ENCODE measurements around the gene CBX8.

The CBX8 gene

DNA sequence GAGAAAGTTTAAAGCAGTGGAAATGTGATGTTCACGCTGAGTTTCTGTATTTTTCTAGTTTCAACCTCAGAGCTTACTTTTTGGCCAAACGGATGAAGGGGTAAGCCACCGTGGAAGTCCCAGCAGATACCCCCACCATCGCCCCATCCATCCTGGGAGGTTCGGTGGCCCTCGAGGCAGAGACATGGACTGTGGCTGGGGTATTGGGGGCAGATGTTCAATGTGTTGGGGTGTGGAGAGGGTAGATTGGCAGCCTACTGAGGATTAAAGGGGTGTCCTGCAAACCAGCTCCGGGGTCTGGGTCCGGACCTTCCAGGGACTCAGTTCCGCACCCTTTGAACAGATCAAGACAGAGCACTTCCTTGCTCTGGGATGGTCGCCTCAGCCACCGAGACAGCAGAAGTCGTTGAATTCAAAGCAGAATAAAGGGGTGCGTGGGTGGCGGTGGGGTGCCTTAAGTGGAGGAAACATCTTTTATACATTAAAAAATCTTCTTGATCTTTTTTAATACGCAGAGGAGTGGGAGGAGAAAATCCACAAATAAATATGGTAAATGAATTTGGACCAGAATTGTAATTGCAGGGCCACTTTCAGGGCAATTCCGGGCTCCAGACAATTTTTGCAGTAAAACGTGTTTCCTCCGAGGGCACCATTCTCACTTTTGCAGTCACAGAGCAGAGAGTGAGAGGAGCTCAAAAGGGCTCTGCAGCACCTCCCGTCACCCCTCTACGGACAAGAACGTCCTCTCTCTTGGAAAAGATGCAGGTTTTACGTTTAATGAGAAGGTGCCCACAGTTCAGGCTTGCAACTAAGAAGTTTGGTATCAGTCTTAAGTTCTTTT lies 8.2 kb upstream of the CBX8 start:
- no peak for DNase-seq (ENCODE audit: low spot score)

- peak; percentile 57 for DNase-seq (ENCODE audit: low spot score)
Measured at GRCh38 chr17:79803997-79804855, 7.3 kb upstream of the CBX8 start.

GRCh38 chr17:79803421-79803996 lies 6.6 kb upstream of the CBX8 start:
- no peak for DNase-seq (ENCODE audit: low spot score)

GRCh38 chr17:79802736-79803420 lies 6.0 kb upstream of the CBX8 start:
- DNase-seq (ENCODE audit: low spot score), result no peak

DNA sequence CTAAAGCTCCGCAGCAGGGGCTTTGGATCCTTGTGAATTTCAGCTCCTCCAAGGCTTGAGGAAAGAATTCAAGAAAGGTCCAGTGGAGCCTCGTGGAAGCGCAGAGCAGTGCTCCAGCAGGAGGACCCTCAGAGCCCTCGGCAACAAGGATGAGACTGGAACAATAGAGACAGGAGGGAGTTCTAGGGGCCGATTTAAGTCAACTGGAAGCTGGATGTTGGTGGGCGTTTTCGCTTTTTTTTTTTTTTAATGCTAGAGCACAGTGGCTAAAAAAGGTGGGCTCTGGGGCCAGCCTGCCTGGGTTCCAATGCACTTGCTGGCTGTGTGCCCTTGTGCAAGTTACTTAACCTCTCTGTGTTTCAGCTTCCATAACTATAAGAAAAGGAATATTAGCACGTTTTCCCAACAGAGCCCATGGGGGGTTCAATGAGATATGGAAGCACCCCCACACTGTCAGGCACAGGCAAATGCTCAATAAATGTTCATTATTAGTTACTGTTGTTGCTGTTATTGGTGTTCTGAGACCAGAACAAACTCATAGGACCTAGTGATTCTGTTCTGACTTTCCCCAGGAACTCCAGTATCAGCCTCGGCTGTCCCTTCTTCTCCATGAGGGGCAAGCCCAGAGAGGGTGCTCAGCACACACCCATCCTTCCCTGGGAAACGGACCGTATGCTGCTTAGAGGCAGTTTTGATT lies 5.3 kb upstream of the CBX8 start:
- no peak for DNase-seq (ENCODE audit: low spot score)

GRCh38 chr17:79801156-79802038 lies 4.5 kb upstream of the CBX8 start:
- DNase-seq (ENCODE audit: low spot score), result peak; percentile 57

- DNase-seq (ENCODE audit: low spot score), result peak; percentile 82
Measured at GRCh38 chr17:79800325-79801155, 3.7 kb upstream of the CBX8 start.

GRCh38 chr17:79799538-79800324 lies 2.9 kb upstream of the CBX8 start:
- no peak for DNase-seq (ENCODE audit: low spot score)

- no peak for DNase-seq (ENCODE audit: low spot score)
Measured at GRCh38 chr17:79799174-79799537, 2.3 kb upstream of the CBX8 start.

DNA sequence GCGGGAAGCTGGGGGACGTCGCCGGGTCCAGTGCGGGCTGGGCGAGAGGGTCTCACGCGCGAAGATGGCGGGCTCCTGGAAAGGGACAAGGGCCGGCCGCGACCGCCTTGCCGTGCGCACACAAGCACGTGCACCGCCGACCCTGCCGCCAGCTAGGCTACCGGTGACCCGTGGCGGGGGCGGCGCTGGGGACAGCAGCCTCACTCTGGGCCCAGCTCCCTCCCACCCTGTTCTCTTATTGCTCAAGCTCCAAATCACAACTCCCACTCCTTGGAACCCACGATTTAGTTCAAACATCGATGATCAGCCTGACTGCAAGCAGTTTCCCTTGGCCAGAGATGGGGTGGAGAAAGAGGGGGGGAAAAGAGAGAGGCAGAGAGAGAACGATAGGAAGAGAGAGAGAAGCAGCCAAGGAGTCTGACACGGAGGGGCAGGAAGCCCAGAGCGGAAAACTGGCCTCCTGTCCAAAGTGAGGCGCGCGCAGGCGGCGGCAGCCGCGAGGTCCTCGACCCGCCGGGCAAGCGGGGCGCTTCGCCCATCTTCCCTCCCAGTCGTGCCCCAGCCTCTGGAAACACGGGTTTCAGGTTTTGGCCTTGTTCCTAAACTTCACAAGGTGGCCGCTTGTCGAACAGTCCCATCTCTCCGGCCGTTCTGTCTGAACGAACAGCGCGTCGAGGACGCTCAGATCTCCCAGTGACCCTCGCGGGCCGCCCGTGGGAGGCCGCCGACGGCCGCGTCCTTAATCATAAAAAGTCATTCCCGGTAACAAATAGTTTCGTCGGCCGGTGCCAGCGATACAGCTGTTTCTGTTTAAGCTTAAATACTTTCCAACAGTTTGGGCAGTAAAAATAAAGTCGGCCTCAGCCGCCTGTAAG lies 1.7 kb upstream of the CBX8 start:
- no peak for DNase-seq (ENCODE audit: low spot score)

GRCh38 chr17:79797492-79798298 lies 818 bp upstream of the CBX8 start:
- DNase-seq (ENCODE audit: low spot score), result peak; percentile 73

GRCh38 chr17:79796444-79796762 lies 474 bp downstream of the CBX8 start:
- no peak for DNase-seq (ENCODE audit: low spot score)

- DNase-seq (ENCODE audit: low spot score), result no peak
Measured at GRCh38 chr17:79795795-79796443, 958 bp downstream of the CBX8 start.

DNA sequence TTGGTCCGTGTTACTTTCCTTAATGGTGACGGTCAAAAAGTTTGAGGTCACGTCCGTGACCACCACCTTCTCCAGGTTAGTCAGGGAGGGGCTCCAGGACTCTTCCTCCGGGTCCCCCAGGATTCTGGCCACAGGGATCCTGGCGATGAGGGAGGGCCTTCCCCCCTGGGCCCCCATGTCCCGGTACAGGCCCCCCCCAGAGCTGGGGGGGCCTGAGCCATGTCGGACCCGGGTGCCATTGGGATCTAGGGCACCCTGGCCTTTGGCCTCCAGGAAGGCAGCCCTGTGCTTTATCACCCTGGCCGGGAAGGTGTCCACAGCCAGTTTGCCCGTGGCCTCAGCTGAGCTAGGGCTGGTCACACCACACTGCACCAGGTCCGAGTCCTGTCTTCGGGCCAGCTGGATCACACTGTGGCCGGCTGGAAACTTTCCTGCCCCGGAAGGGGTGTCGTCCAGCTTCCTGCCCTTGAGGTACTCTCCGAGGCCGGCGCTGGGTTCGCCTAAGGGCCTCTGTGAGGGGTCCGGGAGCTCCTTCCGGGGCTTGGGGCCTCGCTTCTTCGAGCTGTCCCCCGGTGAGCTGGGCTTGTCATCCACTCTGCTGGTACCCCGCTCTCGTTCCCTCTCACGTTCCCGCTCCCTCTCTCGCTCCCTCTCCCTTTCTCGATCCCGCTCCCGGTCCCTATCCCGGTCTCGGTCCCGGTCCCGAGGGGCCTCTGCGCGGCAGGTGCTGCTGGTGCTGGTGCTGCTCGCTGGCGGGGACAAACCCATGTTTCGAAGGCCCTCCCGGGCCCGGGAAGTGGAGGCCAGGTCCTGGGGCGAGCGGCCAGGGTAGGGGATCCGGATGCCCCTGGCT lies 2.0 kb downstream of the CBX8 start:
- DNase-seq (ENCODE audit: low spot score), result no peak

GRCh38 chr17:79793924-79794304 lies 3.0 kb downstream of the CBX8 start:
- no peak for DNase-seq (ENCODE audit: low spot score)
